HG03469 (cell line): Measurements from ENCODE around the gene WAS.

Experiments used
- ATAC-seq: cut with Tn5 transposase; IDR thresholded peaks from one replicate; pipeline ENCODE4 v1.9.1; 2021; ENCODE audit warnings: mild to moderate bottlenecking, moderate library complexity, moderate number of reproducible peaks; ENCODE audit not compliant: unreplicated experiment

The WAS gene

GRCh38 chrX:48711162-48711928, 27.7 kb downstream of the WAS start:
- ATAC-seq = no peak

GRCh38 chrX:48711929-48712505, 28.4 kb downstream of the WAS start:
- no peak for ATAC-seq

- ATAC-seq = no peak
These were observed 30.2 kb downstream of the WAS start for GRCh38 chrX:48713847-48714246.

GRCh38 chrX:48714573-48714972, 31.0 kb downstream of the WAS start:
- ATAC-seq = no peak

GRCh38 chrX:48715072-48715471, 31.5 kb downstream of the WAS start:
- ATAC-seq = no peak

- ATAC-seq = no peak
These were observed 32.4 kb downstream of the WAS start for GRCh38 chrX:48715876-48716502.

- ATAC-seq = no peak
These were observed 36.4 kb downstream of the WAS start for GRCh38 chrX:48719958-48720357.

GRCh38 chrX:48720577-48721250, 37.1 kb downstream of the WAS start:
- no peak for ATAC-seq

- ATAC-seq = no peak
These were observed 38.3 kb downstream of the WAS start for GRCh38 chrX:48721916-48722315.

- no peak for ATAC-seq
These were observed 43.0 kb downstream of the WAS start for GRCh38 chrX:48726596-48726995.

GRCh38 chrX:48728653-48729052, 45.1 kb downstream of the WAS start:
- ATAC-seq = no peak

- ATAC-seq = no peak
These were observed 52.7 kb downstream of the WAS start for GRCh38 chrX:48736303-48736702.

- no peak for ATAC-seq
These were observed 53.2 kb downstream of the WAS start for GRCh38 chrX:48736878-48737212.

- peak; percentile 95 for ATAC-seq
These were observed 53.8 kb downstream of the WAS start for GRCh38 chrX:48737213-48737938.

- ATAC-seq = no peak
These were observed 54.3 kb downstream of the WAS start for GRCh38 chrX:48737940-48738339.
